ENCODE data around the gene PHF19. TPM values are rescaled to one million over a fixed set of nuclear protein-coding genes. Genes with fewer than 3 reads are reported as not detected.

The PHF19 gene
- total RNA-seq: 15.9 and 17.3 TPM in 2 replicates

DNA sequence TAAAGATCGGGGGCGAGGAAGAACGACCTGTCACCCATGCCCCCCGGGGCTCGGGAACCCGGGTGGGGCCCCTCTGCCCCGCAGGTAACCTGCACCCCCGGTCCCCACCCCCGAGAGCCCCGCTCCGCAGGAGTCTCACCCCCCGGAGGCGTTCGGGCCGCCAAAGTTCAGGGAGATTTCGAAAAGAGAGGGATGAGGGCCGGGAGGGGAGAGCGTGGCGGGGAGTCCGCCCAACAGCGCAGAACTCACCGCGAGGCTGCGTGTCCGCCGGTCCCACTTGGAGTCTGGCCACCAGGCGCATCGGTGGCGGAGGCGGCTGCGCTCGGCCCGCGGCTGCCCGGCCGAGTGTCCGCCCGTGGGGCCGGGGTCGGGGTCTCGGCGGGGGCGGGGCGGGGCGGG lies at the start of gene PHF19:
Gene PHF19 (minus strand): TSS at position 347 of the 399 bp plus-strand sequence. CDS start 2,447 bp downstream, outside the sequence.

DNA sequence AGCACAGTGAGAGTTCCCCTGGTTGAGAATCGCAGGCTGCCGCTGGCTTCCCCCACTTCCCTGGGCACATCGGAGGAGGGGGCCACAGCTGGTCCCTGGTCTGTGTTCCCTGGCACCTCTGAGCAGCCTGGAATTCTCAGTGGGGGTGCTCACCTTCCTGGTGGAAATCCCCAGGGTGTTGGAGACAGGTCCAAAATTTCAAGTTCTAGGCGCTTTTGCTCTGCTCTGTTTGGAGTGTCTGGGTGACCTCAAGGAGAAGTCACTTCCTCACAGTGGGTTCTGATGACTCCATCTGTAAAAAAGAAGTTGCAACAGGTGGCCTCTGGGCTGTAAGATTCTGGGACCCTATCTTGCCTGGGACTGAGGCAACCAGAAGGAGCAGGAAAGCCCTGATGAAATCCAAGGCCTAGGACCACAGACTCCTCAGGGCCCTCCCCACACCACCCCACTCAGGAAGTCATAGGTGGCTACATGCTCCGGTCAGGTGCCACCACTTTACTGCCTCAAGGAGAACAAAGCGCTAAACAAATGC lies 49.5 kb upstream of the PHF19 start, which contains the start of gene TRAF1:
Gene TRAF1 (minus strand): TSS at position 400 of the 532 bp plus-strand sequence. CDS start 721 bp downstream, outside the sequence.

GRCh38 chr9:120842685-120843485 lies 34.1 kb downstream of the PHF19 start, which contains the start of gene PSMD5:
Gene PSMD5 (minus strand): TSS chr9:120842922. CDS start chr9:120842909, 13 bp downstream.

Other genes starting within 250 kb of the PHF19 start
- gene MEGF9, start 162.7 kb downstream of the PHF19 start, total RNA-seq: 5.9 and 7.9 TPM in 2 replicates
- gene FBXW2, start 83.8 kb downstream of the PHF19 start, total RNA-seq: 22.2 and 22.9 TPM in 2 replicates
- 14.1 and 21.8 TPM in 2 replicates for gene PSMD5, start 34.3 kb downstream of the PHF19 start, total RNA-seq
- gene TRAF1, start 49.6 kb upstream of the PHF19 start, total RNA-seq: 2.4 and 3.8 TPM in 2 replicates
- gene C5, start 173.1 kb upstream of the PHF19 start, total RNA-seq: 3.9 and 5.7 TPM in 2 replicates
- 5.2 and 6.5 TPM in 2 replicates for gene CNTRL, start 197.8 kb upstream of the PHF19 start, total RNA-seq